Measurements from ENCODE around the gene NCOA7. TPM values are rescaled to one million over a fixed set of nuclear protein-coding genes. Genes with fewer than 3 reads are reported as not detected.

NCOA7 gene
- total and polyA plus RNA-seq, 10 of the 15 experiments (the other 5 are each of a cell fraction or from before 2014, with no cell fraction given) = 18.9 to 50.3 (median 34.2) TPM

DNA sequence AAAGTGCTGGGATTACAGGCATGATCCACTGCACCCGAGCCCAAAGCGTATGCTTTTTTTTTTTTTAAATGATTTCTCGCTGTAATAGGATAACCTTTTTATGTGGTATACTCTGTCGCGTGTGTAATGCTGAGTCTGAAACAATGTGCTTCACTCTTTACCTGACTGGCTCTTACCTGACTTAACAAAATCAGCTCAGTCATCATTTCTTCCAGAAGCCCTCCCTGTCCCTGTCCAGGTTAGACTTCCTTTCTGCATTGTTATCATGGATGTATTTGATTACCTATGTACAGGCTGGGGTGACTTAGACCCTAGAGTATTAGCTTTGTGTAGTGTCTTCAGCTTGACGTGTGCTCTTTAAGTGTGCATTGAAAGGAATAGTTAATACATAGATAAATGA is 67.1 kb downstream of the NCOA7 start (continued):
- TF ChIP-seq, protein P1, sequence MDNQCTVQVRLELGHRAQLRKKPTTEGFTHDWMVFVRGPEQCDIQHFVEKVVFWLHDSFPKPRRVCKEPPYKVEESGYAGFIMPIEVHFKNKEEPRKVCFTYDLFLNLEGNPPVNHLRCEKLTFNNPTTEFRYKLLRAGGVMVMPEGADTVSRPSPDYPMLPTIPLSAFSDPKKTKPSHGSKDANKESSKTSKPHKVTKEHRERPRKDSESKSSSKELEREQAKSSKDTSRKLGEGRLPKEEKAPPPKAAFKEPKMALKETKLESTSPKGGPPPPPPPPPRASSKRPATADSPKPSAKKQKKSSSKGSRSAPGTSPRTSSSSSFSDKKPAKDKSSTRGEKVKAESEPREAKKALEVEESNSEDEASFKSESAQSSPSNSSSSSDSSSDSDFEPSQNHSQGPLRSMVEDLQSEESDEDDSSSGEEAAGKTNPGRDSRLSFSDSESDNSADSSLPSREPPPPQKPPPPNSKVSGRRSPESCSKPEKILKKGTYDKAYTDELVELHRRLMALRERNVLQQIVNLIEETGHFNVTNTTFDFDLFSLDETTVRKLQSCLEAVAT (IDR thresholded peaks at IDR 0.05) = no peak
- TF ChIP-seq FOXM1 (IDR thresholded peaks at IDR 0.05; ENCODE audit: low read depth, low read length) (no peak), PAX8 (IDR thresholded peaks at IDR 0.05) (no peak), ZNF207 (IDR thresholded peaks at IDR 0.05; ENCODE audit: borderline replicate concordance) (no peak), ASH2L (IDR thresholded peaks at IDR 0.05; ENCODE audit: borderline replicate concordance, low read depth) (no peak), CREB1 (IDR thresholded peaks at IDR 0.05; ENCODE audit: low read depth) (no peak), ZNF384 (IDR thresholded peaks at IDR 0.05; ENCODE audit: borderline replicate concordance, low read depth, low read length) (no peak), HDGF (IDR thresholded peaks at IDR 0.05) (no peak), TBL1XR1 (IDR thresholded peaks at IDR 0.05; ENCODE audit: low read depth, low read length) (no peak), IKZF2 (IDR thresholded peaks at IDR 0.05) (no peak), POLR2AphosphoS5 (IDR thresholded peaks at IDR 0.05; ENCODE audit: low read length) (no peak)
- TF ChIP-seq, protein P2, sequence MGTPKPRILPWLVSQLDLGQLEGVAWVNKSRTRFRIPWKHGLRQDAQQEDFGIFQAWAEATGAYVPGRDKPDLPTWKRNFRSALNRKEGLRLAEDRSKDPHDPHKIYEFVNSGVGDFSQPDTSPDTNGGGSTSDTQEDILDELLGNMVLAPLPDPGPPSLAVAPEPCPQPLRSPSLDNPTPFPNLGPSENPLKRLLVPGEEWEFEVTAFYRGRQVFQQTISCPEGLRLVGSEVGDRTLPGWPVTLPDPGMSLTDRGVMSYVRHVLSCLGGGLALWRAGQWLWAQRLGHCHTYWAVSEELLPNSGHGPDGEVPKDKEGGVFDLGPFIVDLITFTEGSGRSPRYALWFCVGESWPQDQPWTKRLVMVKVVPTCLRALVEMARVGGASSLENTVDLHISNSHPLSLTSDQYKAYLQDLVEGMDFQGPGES (IDR thresholded peaks at IDR 0.05) = no peak

All from GM12878 (cell line).